Sigmoid colon (tissue), 7 donors: Measurements from ENCODE around the gene CRABP2. TPM values are rescaled to one million over a fixed set of nuclear protein-coding genes. Genes with fewer than 3 reads are reported as not detected.

Experiments
- DNase-seq: peaks from one replicate; pipeline ENCODE4 v3.0.0-alpha.2; 2019
- H3K27ac ChIP-seq, 4 donors: fragments of 200-600 bp; sonication (generic); one replicate each; pipeline ENCODE4 v1.5.1; 2016 to 2019; ENCODE audit warnings: mild to moderate bottlenecking in 1 of 4
- H3K27me3 ChIP-seq, 3 donors: fragments of 200-600 bp; sonication (generic); one replicate each; pipeline ENCODE4 v1.5.1; 2019; ENCODE audit warnings: mild to moderate bottlenecking in 1 of 3
- H3K36me3 ChIP-seq, 4 donors: fragments of 200-600 bp; sonication (generic); one replicate each; pipeline ENCODE4 v1.5.1; 2016 to 2019
- H3K4me1 ChIP-seq, 4 donors: fragments of 200-600 bp; sonication (generic); one replicate each; pipeline ENCODE4 v1.5.1; 2017 to 2019
- H3K4me3 ChIP-seq, 4 donors: fragments of 200-600 bp; sonication (generic); one replicate each; pipeline ENCODE4 v1.5.1; 2017 to 2019; ENCODE audit warnings: mild to moderate bottlenecking in 2 of 4, moderate library complexity in 1 of 4
- H3K9me3 ChIP-seq, 4 donors: fragments of 200-600 bp in 3 of 4; sonication (generic) in 3 of 4; one replicate each; pipeline versions ENCODE4 v1.5.1 to v1.6.1; 2013 to 2019
- CTCF ChIP-seq, 4 experiments: fragments of 450-650 bp in 3 of 4; fragments of 200-600 bp in 1 of 4; IDR thresholded peaks; one replicate each; pipeline ENCODE4 v1.5.1; 2016 to 2019; ENCODE audit warnings: antibody characterized with exemption in 4 of 4, mild to moderate bottlenecking in 3 of 4, moderate library complexity in 2 of 4
- EP300 ChIP-seq, 4 donors: sonication (generic); formaldehyde crosslinking; IDR thresholded peaks; one replicate each; pipeline ENCODE4 v1.6.1; 2017; ENCODE audit warnings: antibody characterized with exemption in 4 of 4
- POLR2A ChIP-seq, 2 donors: fragments of 450-650 bp; IDR thresholded peaks; one replicate each; pipeline ENCODE4 v1.6.1; 2016; ENCODE audit warnings: antibody characterized with exemption in 2 of 2, mild to moderate bottlenecking in 2 of 2, moderate library complexity in 2 of 2
- POLR2AphosphoS5 ChIP-seq, 4 donors: sonication (generic); formaldehyde crosslinking; IDR thresholded peaks; one replicate each; pipeline ENCODE4 v1.6.1; 2017; ENCODE audit warnings: antibody characterized with exemption in 4 of 4
- WGBS, 2 donors: extraction: QIAGEN DNeasy Blood & Tissue Kit; methylation state at CpG; one replicate each; pipeline ENCODE4 v1.1.7; 2013; 5-methylcytosine and 5-hydroxymethylcytosine counted together
- intact Hi-C: fragments of 100-400 bp; cut with DNase I; formaldehyde crosslinking; loops from one replicate; pipeline ENCODE4 v1.15.1; 2023
- polyA plus RNA-seq, 3 donors: library from polyadenylated mRNA; stranded (reverse); fragments of 200-250 nt; gene quantifications; one replicate each; pipeline ENCODE4 v1.2.3, GENCODE V29; 2013
- total RNA-seq, 4 donors: library from RNA; depleted of rRNA; stranded (reverse); fragments of >200 nt; gene quantifications; one replicate each; pipeline ENCODE4 v1.1.0, GENCODE V29; 2016
- donor health status: healthy with polysubstance abuse.
- donor health status: Bipolar disorder and iron deficiency.
- donor health status: healthy.

CRABP2 gene
- total and polyA plus RNA-seq, 7 donors, result 3.1 to 7.8 (median 4.9) TPM; not detected in 2

- no peak for DNase-seq
- TF ChIP-seq POLR2AphosphoS5 (IDR thresholded peaks at IDR 0.05) (no peak), EP300 (IDR thresholded peaks at IDR 0.05) (no peak), CTCF (IDR thresholded peaks at IDR 0.05) (no peak), POLR2A (IDR thresholded peaks at IDR 0.05) (no peak)
- intact Hi-C loops, result no loop called here
- Histone ChIP-seq H3K4me3 (no peak overlapping the region), H3K36me3 (no peaks in the 10 kb centered on the region), H3K27ac (no peak overlapping the region), H3K27me3 (peaks cover 4 to 36% (median 18%) of the 10 kb centered on the region in 3 donors), H3K4me1 (peaks cover 0 to 26% (median 13%) of the 10 kb centered on the region in 4 donors), H3K9me3 (no peaks in the 10 kb centered on the region)
- WGBS, 2 donors, result 13 to 14% methylated on average over 13 of the region's 13 CpGs
Observed at GRCh38 chr1:156692441-156692924, 12.9 kb downstream of the CRABP2 start.

- Histone ChIP-seq H3K9me3 (no peaks in the 10 kb centered on the region), H3K4me3 (no peak overlapping the region), H3K27me3 (peaks cover 4 to 38% (median 18%) of the 10 kb centered on the region in 3 donors), H3K4me1 (peaks cover 0 to 26% (median 13%) of the 10 kb centered on the region in 4 donors), H3K27ac (no peak overlapping the region), H3K36me3 (no peaks in the 10 kb centered on the region)
- no peak for DNase-seq
- TF ChIP-seq POLR2A (IDR thresholded peaks at IDR 0.05) (no peak), CTCF (IDR thresholded peaks at IDR 0.05) (no peak), POLR2AphosphoS5 (IDR thresholded peaks at IDR 0.05) (no peak), EP300 (IDR thresholded peaks at IDR 0.05) (no peak)
- intact Hi-C loops, result no loop called here
- 36 to 39% methylated on average over 20 of the region's 20 CpGs for WGBS, 2 donors
Observed at GRCh38 chr1:156691665-156692440, 13.5 kb downstream of the CRABP2 start.

- no peak overlapping the region for H3K4me3 ChIP-seq
- peaks cover 4 to 45% (median 18%) of the 10 kb centered on the region in 3 donors for H3K27me3 ChIP-seq
- intact Hi-C loops, result no loop called here
- no peaks in the 10 kb centered on the region for H3K9me3 ChIP-seq
- H3K36me3 ChIP-seq, result no peaks in the 10 kb centered on the region
- no peak overlapping the region for H3K27ac ChIP-seq
- WGBS, 2 donors, result 70 to 72% methylated on average over 10 of the region's 10 CpGs
- no peak for DNase-seq
- TF ChIP-seq CTCF (IDR thresholded peaks at IDR 0.05) (no peak), POLR2AphosphoS5 (IDR thresholded peaks at IDR 0.05) (no peak), POLR2A (IDR thresholded peaks at IDR 0.05) (no peak), EP300 (IDR thresholded peaks at IDR 0.05) (no peak)
- peaks cover 0 to 26% (median 13%) of the 10 kb centered on the region in 4 donors for H3K4me1 ChIP-seq
Observed at GRCh38 chr1:156691191-156691590, 14.2 kb downstream of the CRABP2 start.

GRCh38 chr1:156690675-156691036, 14.7 kb downstream of the CRABP2 start:
- TF ChIP-seq CTCF (IDR thresholded peaks at IDR 0.05) (no peak), POLR2A (IDR thresholded peaks at IDR 0.05) (no peak), POLR2AphosphoS5 (IDR thresholded peaks at IDR 0.05) (no peak), EP300 (IDR thresholded peaks at IDR 0.05) (no peak)
- no peak for DNase-seq
- peaks cover 4 to 45% (median 18%) of the 10 kb centered on the region in 3 donors for H3K27me3 ChIP-seq
- H3K27ac ChIP-seq, result no peak overlapping the region
- no peaks in the 10 kb centered on the region for H3K9me3 ChIP-seq
- H3K4me3 ChIP-seq, result no peak overlapping the region
- intact Hi-C loops, result no loop called here
- no peaks in the 10 kb centered on the region for H3K36me3 ChIP-seq
- peaks cover 0 to 26% (median 13%) of the 10 kb centered on the region in 4 donors for H3K4me1 ChIP-seq
- WGBS, 2 donors, result 71 to 72% methylated on average over 8 of the region's 8 CpGs
